ENCODE data around the gene SRRM4. TPM values are rescaled to one million over a fixed set of nuclear protein-coding genes. Genes with fewer than 3 reads are reported as not detected.
"Not testable (repeated sequence)": the region's sequence is repeated elsewhere in the genome, so short reads cannot be mapped to it uniquely, and the experiment has no call there.

SRRM4 gene
- total RNA-seq, 2 experiments from 2014 or later = not detected

GRCh38 chr12:118980407-118981014 is 830 bp upstream of the SRRM4 start:
- Mint-ChIP-seq H3K9me3 (ENCODE audit: low read depth) (no peaks in the 10 kb centered on the region), H3K4me1 (no peaks in the 10 kb centered on the region), H3K36me3 (ENCODE audit: low read depth) (no peaks in the 10 kb centered on the region), H3K27ac (no peak overlapping the region), H3K27me3 (peaks cover 27% of the 10 kb centered on the region), H3K4me3 (no peak overlapping the region)
- no peak for DNase-seq
- CTCF ChIA-PET = no interaction called here
- POLR2A ChIA-PET = no interaction called here
- intact Hi-C loops (cut with DNase I, micrococcal nuclease) = no loop called here
- ATAC-seq = no peak

DNA sequence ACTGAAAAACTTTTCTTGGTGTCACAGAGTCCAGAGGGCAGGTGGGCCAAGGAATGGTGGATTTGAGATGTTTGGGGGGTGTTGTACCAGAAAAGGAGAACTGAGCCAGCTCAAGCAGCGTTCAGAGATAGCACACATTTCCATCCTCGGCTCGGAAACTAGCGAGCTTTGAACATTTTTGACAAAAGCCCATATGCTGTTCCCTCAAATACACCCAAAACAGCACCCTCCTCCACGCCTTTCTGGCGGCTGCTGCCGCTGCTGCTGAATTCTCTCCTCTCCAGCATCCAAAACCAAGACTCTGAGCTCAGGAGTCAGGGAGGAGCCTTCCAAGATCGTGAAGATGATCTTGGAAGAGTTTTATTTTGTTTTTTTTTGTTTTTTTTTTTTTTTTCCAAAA is 961 bp downstream of the SRRM4 start:
- no peak overlapping the region for H3K27ac Mint-ChIP-seq
- no peak for DNase-seq
- no peaks in the 10 kb centered on the region for H3K9me3 Mint-ChIP-seq (ENCODE audit: low read depth)
- POLR2A ChIA-PET = no interaction called here
- ATAC-seq = no peak
- H3K4me3 Mint-ChIP-seq = no peak overlapping the region
- H3K4me1 Mint-ChIP-seq = no peaks in the 10 kb centered on the region
- H3K27me3 Mint-ChIP-seq = peaks cover 27% of the 10 kb centered on the region
- H3K36me3 Mint-ChIP-seq (ENCODE audit: low read depth) = no peaks in the 10 kb centered on the region
- CTCF ChIA-PET = interaction anchor here (0.6 kb wide), 1 partner anchor 47 kb away, joined by 3 read pairs; no protein-coding TSS in a partner anchor
- intact Hi-C loops (cut with DNase I, micrococcal nuclease) = no loop called here

DNA sequence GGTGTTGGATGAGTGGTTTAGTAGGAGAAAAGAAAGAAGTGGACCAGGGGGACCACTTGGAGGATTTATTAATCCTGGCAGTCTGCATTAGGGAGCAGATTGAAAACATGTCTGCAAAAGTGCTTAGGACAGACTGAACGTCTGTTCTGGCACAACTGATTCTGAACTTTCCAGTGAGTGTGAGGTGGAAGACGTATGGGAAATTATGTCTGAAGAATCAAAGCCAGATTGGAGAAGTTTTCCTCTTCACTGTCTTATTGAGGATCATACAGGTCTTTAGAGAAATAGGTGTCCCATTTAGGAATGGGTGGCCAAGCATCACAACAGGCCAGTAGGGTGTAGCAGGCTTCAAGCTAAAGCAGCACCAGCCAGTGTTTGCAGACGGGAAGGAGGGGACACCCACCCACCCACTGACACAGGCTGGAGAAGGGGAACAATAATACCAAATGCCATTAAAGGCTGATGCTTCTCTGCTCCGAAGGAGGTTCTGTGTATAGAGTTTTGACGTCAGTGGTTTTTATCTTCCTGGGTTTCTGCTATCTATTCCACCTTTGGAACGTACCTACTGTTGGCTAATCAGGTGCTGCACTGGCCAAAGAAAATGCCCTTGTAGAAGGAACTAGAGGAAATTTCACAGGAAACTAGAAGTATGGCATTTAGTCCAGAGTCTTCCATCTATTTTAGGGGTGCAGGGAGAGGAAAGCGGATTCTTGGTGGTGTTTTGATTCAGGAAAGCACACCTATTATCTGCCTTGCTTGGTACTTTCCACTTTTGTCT is 1.8 kb downstream of the SRRM4 start:
- H3K27me3 Mint-ChIP-seq = peaks cover 27% of the 10 kb centered on the region
- H3K36me3 Mint-ChIP-seq (ENCODE audit: low read depth) = no peaks in the 10 kb centered on the region
- ChIA-PET CTCF (no interaction called here), POLR2A (no interaction called here)
- no peak overlapping the region for H3K27ac Mint-ChIP-seq
- no peaks in the 10 kb centered on the region for H3K9me3 Mint-ChIP-seq (ENCODE audit: low read depth)
- intact Hi-C loops (cut with DNase I, micrococcal nuclease) = no loop called here
- no peak for DNase-seq
- H3K4me1 Mint-ChIP-seq = no peaks in the 10 kb centered on the region
- ATAC-seq = no peak
- H3K4me3 Mint-ChIP-seq = no peak overlapping the region

- no peak for ATAC-seq
- CTCF ChIA-PET = no interaction called here
- H3K4me3 Mint-ChIP-seq = no peak overlapping the region
- DNase-seq = no peak
- H3K27me3 Mint-ChIP-seq = peaks cover 25% of the 10 kb centered on the region
- H3K4me1 Mint-ChIP-seq = no peaks in the 10 kb centered on the region
- POLR2A ChIA-PET = no interaction called here
- H3K27ac Mint-ChIP-seq = no peak overlapping the region
- H3K9me3 Mint-ChIP-seq (ENCODE audit: low read depth) = no peaks in the 10 kb centered on the region
- intact Hi-C loops (cut with DNase I, micrococcal nuclease) = no loop called here
- no peaks in the 10 kb centered on the region for H3K36me3 Mint-ChIP-seq (ENCODE audit: low read depth)
Measured at GRCh38 chr12:118984161-118984943, 3.0 kb downstream of the SRRM4 start.

- Mint-ChIP-seq H3K9me3 (ENCODE audit: low read depth) (no peaks in the 10 kb centered on the region), H3K27me3 (peaks cover 23% of the 10 kb centered on the region), H3K36me3 (ENCODE audit: low read depth) (no peaks in the 10 kb centered on the region), H3K4me1 (no peaks in the 10 kb centered on the region), H3K4me3 (no peak overlapping the region), H3K27ac (no peak overlapping the region)
- CTCF ChIA-PET = no interaction called here
- POLR2A ChIA-PET = no interaction called here
- ATAC-seq (no peak), DNase-seq (no peak)
- intact Hi-C loops (cut with DNase I, micrococcal nuclease) = no loop called here
Measured at GRCh38 chr12:118986050-118986449, 4.7 kb downstream of the SRRM4 start.

- CTCF ChIA-PET = no interaction called here
- POLR2A ChIA-PET = no interaction called here
- intact Hi-C loops (cut with DNase I, micrococcal nuclease) = no loop called here
- DNase-seq (no peak), ATAC-seq (no peak)
- Mint-ChIP-seq H3K36me3 (ENCODE audit: low read depth) (no peaks in the 10 kb centered on the region), H3K4me3 (no peak overlapping the region), H3K4me1 (no peaks in the 10 kb centered on the region), H3K27me3 (peaks cover 3% of the 10 kb centered on the region), H3K9me3 (ENCODE audit: low read depth) (no peaks in the 10 kb centered on the region), H3K27ac (no peak overlapping the region)
Measured at GRCh38 chr12:118999107-118999506, 17.8 kb downstream of the SRRM4 start.

GRCh38 chr12:119005085-119005484 is 23.7 kb downstream of the SRRM4 start:
- Mint-ChIP-seq H3K27ac (no peak overlapping the region), H3K9me3 (ENCODE audit: low read depth) (no peaks in the 10 kb centered on the region), H3K4me3 (no peak overlapping the region), H3K4me1 (no peaks in the 10 kb centered on the region), H3K27me3 (peaks cover 17% of the 10 kb centered on the region), H3K36me3 (ENCODE audit: low read depth) (no peaks in the 10 kb centered on the region)
- intact Hi-C loops (cut with DNase I, micrococcal nuclease) = no loop called here
- CTCF ChIA-PET = no interaction called here
- DNase-seq (no peak), ATAC-seq (no peak)
- POLR2A ChIA-PET = no interaction called here

- Mint-ChIP-seq H3K27me3 (peaks cover 17% of the 10 kb centered on the region), H3K4me3 (no peak overlapping the region), H3K27ac (no peak overlapping the region), H3K36me3 (ENCODE audit: low read depth) (no peaks in the 10 kb centered on the region), H3K4me1 (no peaks in the 10 kb centered on the region), H3K9me3 (ENCODE audit: low read depth) (peaks cover 2% of the 10 kb centered on the region)
- intact Hi-C loops (cut with DNase I, micrococcal nuclease) = no loop called here
- no peak for ATAC-seq
- POLR2A ChIA-PET = no interaction called here
- DNase-seq = no peak
- CTCF ChIA-PET = no interaction called here
Measured at GRCh38 chr12:119005913-119006312, 24.6 kb downstream of the SRRM4 start.

DNA sequence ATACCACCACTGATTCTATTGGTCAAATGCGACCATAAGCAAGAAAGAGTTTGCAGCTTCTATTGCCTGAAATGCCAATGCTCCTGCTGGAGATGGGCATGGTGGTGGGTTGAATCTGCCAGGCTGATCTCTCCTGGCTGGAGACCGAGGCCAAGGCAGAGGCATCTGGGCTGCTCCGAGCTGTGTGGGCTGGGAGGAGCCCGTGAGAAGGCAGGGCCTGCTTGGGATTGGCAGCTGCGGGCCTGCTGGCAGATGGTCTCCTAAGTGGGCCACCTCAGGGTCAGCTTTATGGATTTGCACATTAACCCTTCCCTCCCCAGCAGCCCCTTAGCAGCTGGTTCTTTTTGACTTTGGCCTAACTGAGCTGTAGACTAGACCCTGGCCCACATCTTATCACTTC is 25.4 kb downstream of the SRRM4 start:
- CTCF ChIA-PET = no interaction called here
- ATAC-seq = no peak
- no peaks in the 10 kb centered on the region for H3K4me1 Mint-ChIP-seq
- no peaks in the 10 kb centered on the region for H3K36me3 Mint-ChIP-seq (ENCODE audit: low read depth)
- no peak for DNase-seq
- H3K27me3 Mint-ChIP-seq = peaks cover 17% of the 10 kb centered on the region
- H3K4me3 Mint-ChIP-seq = no peak overlapping the region
- H3K27ac Mint-ChIP-seq = no peak overlapping the region
- intact Hi-C loops (cut with DNase I, micrococcal nuclease) = no loop called here
- peaks cover 7% of the 10 kb centered on the region for H3K9me3 Mint-ChIP-seq (ENCODE audit: low read depth)
- POLR2A ChIA-PET = no interaction called here

- DNase-seq; H3K27ac Mint-ChIP-seq; H3K4me1 Mint-ChIP-seq; intact Hi-C loops (cut with DNase I, micrococcal nuclease); H3K4me3 Mint-ChIP-seq; H3K36me3 Mint-ChIP-seq (ENCODE audit: low read depth); CTCF ChIA-PET; POLR2A ChIA-PET; ATAC-seq: not testable (repeated sequence)
- Mint-ChIP-seq H3K27me3 (peaks cover 20% of the 10 kb centered on the region), H3K9me3 (ENCODE audit: low read depth) (peaks cover 10% of the 10 kb centered on the region)
Measured at GRCh38 chr12:119008273-119008672, 26.9 kb downstream of the SRRM4 start.

DNA sequence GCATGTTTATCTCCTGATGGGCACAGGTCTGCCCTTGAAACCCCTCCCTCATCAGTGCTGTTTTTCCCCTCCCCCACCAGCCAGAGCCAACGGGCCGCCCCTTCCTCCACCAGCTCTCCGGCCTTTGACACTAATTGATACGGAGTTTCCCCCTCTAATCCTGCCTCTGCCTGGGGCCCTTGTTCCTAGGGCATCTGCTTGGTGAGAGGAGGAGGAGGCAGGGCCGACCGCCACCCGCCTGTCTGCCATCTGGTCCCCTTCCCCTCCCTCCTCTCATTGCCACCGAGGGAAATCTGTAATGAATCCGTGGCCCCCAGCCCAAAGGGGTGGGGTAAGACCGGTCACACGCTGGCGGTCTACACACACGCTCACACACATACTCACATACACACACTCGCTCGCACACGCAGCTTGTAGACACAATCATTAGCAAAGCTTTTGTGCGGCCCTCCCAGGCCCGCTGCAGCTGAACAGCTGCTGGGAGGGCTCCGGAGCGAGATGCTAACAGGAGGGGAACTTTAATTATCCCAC is 27.4 kb downstream of the SRRM4 start:
- Mint-ChIP-seq H3K36me3 (ENCODE audit: low read depth) (no peaks in the 10 kb centered on the region), H3K4me1 (no peaks in the 10 kb centered on the region), H3K9me3 (ENCODE audit: low read depth) (peaks cover 10% of the 10 kb centered on the region), H3K27me3 (peaks cover 20% of the 10 kb centered on the region), H3K27ac (no peak overlapping the region), H3K4me3 (no peak overlapping the region)
- intact Hi-C loops (cut with DNase I, micrococcal nuclease) = no loop called here
- DNase-seq (no peak), ATAC-seq (no peak)
- CTCF ChIA-PET = no interaction called here
- POLR2A ChIA-PET = no interaction called here

DNA sequence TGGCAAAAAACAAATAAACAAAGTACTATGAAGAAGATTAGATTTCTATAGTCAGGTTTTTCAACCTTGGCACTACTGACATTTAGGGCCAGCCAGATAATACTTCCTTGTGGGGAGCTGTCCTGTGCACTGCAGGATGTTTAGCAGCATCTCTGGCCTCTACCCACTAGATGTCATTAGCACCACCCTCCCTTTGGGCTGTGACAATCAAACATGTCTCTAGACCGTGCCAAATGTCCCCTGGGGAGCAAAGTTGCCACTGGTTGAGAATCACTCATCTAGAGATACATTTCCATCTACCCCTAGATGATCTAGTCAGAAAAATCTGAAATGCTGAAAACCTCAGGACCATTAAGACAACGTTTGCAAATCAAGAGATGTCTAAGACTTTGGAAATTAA is 29.9 kb downstream of the SRRM4 start:
- Mint-ChIP-seq H3K27ac (no peak overlapping the region), H3K27me3 (peaks cover 23% of the 10 kb centered on the region), H3K36me3 (ENCODE audit: low read depth) (no peaks in the 10 kb centered on the region), H3K4me1 (no peaks in the 10 kb centered on the region), H3K9me3 (ENCODE audit: low read depth) (peaks cover 10% of the 10 kb centered on the region), H3K4me3 (no peak overlapping the region)
- no peak for ATAC-seq
- DNase-seq = no peak
- ChIA-PET CTCF (no interaction called here), POLR2A (no interaction called here)
- intact Hi-C loops (cut with DNase I, micrococcal nuclease) = no loop called here

Measured in activated CD4-positive, alpha-beta T cell treated with anti-CD3 and anti-CD28 coated beads for 36 hours (primary cell).